ENCODE measurements around the gene SLAMF7.
"Not testable (repeated sequence)": the region's sequence is repeated elsewhere in the genome, so short reads cannot be mapped to it uniquely, and the experiment has no call there.

SLAMF7 gene

DNA sequence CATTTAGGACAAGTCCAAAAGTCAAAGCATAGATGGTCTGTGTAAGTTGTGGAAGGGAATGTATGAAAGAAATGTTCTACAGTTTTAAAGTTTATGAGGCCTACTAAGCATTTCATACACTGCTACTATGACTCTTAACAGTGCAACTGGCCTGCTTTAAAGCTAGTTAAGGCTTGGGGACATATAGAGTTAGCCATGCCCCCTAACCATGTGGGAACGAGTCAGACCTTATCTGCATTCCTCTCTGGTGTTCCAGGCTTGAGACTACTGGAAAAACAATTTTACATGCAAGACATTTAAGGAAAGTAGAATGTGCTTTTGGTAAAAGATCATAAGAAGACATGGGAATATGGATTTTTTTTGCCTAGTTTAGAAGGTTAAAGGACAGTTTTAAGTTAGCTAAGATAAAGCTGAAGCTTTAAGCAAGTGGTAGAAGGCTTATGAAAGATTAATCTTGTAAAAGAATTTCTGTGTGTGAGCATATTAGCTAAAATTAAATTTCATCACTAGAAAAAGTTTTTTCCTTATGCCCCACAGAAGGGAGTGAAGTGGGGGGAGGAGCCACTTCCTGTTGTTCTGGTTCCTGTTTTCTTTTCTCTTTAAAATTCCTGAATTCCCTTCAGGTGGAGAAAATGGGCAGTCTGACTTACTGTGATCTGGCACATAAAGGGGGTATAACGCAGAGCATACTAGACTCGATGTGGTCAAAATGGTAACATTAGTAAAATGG is 18.5 kb upstream of the SLAMF7 start:
- DNase-seq = no peak

GRCh38 chr1:160721473-160721872 is 17.6 kb upstream of the SLAMF7 start:
- no peak for DNase-seq

DNA sequence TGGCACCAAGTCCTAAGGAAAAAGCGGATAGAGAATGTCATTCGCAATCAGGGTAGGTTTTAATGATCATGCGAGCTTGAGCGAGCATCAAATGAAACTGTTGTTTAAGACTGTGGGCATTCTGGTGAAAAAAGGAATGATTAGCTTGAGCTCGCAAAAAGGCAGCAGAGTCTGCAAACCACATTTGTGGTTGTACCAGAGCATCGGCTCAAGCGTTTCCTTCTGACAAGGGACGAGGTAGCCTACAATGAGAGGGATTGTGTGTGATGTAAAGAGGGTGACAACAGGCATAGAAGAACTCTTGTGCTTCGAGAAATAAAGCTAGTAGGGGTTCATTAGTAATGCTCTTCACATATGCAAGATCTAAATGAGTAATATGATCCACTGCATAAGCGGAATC is 16.3 kb upstream of the SLAMF7 start:
- DNase-seq = no peak

DNA sequence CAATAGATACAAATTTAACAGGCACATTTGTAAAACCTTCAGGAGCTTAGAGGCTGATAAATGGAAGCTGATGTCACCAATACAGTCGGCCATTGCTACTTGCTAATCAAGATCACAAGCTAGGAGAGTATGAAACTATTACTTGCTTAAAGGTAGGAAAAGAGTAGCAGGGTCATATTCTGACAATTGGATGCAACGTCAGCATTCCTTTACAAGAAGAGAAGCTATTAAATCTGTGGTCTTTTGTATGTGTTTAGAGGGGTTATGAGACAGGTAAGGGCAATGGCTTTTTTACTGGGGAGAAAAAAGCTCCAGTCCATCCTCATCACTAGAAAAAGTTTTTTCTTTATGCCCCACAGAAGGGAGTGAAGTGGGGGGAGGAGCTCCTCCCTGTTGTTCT is 15.7 kb upstream of the SLAMF7 start:
- DNase-seq = no peak

DNA sequence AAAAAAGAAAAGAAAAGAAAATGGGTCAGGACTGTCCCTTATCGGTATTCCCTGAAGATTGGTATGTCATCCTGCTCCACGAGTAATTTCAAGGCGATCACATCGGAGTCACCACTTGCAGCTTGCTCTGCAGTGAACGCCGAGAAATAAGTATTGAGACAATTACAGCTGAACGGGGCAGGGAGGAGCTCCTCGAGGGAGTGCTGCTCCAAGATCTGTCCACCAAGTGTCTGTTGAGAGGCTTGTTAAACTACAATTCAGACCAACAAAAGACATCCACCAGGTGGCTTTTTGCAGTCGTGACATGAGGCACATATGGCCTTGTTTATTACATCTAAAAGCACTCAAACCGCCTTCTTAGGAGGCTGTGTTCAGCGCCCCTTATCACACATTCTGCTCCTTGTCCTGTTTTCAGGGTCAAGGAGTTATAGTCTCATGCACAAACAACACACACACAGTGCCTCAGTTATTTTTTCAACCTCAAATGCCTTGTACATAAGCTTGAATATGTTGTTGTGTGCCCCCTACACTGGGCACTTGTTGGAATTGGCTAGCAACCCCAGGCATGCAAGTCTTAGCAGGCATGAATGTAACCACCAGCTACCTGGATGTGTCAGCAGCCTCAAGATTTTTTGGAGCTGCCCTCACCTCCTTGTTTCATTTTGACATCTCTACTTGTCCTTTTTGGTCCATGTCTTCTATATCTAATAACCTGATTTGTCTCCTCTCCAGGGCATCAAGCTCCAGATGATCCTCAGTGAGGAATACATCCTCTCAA is 14.4 kb upstream of the SLAMF7 start:
- DNase-seq = no peak

DNA sequence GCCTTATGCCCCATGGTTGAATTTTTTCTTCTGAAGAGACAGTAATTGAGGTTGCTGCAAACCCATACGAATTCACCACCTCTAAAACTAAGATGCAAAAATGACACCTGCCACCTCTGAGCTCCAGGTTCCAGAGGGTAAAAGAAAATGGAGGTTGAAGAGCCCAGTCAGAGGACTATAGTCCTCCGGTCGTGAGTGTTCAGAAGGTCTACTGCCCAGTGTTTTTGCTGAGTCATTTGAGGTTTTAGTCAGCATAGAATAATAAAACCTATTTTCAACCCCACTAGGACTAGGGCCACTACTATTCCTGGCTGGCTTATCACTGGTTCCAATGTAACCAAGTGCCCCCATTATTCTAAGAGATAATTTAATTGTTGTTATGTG is 12.9 kb upstream of the SLAMF7 start:
- peak; percentile 87 for DNase-seq

GRCh38 chr1:160726498-160727315 is 12.3 kb upstream of the SLAMF7 start:
- DNase-seq = peak; percentile 92

DNA sequence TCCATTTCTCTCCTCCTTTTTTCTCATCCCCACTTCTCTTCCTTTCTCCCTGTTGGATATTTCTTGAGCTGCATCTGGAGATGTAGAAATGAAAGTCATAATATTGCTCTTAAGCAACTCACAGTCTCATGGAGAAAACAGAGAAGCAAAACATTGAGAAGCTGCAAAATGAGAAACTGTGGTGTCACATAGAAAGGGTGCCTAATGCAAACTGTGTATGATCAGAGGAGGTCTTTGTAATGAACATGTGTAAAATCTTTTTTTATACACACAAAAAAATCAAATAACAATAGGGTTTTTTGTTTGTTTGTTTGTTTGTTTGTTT is 11.8 kb upstream of the SLAMF7 start:
- DNase-seq = no peak

- DNase-seq = not testable (repeated sequence)
Observed at GRCh38 chr1:160731564-160731963, 7.5 kb upstream of the SLAMF7 start.

DNA sequence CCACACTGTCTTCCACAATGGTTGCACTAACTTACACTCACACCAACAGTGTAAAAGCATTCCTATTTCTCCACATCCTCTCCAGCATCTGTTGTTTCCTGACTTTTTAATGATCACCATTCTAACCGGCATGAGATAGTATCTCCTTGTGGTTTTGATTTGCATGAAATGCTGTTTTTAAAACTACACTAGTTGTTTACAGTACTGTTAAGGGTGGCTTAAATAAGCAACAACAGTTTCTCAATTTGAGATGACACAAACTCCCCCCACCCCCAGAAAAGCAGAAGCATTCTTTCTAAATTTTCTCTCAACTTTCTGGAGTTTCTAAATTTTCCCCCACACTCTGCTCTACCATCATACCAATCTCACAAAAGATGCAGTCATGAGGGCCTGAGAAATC is 7.1 kb upstream of the SLAMF7 start:
- DNase-seq = no peak

DNA sequence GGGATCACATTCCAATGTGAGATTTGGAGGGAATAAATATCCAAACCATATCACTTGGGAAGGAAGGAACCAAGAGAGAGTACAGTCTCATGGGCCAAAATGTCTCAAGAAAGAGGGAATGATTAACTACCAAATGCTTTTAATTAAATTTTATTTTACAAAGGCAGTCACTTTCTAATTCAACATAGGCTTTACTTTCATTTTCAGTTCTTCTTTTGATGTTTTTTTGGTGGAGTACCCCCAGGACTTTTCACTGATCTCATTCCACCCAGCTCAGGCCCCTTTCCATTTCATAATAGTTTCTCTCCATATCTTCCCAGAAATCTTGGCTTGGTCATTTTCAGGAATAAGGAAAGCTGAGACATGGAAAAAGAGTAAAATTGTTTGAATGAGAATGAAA is 5.1 kb upstream of the SLAMF7 start:
- no peak for DNase-seq

DNA sequence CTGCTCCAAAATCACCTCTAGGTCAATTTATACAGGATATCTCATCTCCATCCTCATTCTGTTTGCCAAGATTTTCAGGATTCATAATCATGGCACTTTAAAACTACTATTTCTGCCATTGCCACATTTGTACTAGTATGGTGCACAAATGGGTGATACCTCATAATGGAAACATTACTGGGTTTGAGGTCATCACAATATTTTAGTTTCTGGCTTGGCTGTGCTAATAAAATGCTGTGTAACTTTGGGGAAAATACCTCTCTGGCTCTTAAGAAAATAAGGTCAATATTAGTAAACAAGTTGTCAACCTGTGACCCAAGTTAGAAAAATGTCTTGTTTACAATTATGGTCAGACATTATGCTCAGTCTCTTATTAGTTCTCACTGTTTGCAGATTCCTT is 4.7 kb upstream of the SLAMF7 start:
- DNase-seq = no peak

- no peak for DNase-seq
Observed at GRCh38 chr1:160738271-160738670, 776 bp upstream of the SLAMF7 start.

DNA sequence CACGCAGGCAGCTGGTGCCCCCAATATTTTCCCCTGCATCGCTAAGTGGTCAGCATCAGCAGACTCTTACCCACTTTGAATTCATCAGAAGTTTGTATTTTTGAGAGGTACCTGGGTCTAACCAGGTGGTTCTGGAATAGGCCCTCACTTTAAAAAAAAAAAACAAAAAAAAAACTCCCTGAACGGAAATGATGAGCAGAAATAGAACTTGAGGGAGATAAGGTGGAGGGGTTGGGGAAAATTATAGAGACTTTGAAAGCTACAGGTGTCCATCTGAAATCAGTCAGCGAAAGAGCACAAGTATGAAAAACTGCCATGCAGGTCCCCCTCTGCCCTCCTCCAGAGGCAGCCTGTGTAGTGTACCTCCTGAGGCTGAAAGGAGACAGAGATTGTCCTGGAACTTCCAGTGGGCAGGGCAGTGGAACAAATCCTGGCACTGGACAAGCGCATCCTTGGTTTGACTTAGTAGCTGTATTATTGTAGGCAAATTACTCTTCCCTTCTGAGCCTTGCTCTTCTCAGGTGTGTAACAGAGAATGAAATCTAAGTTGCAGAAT is 1.2 kb downstream of the SLAMF7 start:
- no peak for DNase-seq

DNA sequence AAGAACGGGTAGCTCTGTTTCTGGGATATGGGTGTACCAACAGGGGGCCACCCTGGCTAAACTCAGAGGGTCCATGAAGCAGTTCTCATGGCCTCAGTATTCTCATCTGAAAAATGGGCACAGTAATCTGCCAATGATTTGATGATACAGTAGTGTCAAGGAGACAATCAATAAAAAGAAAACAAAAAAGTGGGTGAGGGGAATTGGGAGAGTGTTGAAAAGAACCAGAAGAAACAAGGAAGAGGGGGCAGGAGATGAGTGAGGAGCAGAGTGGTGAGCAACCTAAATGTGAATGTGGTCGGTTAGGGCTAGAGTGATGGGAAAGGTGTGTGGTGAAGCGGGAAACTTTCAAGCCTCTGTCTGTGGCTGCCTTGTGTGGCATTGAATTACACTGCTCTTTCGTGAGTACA is 2.0 kb downstream of the SLAMF7 start:
- DNase-seq = no peak

- no peak for DNase-seq
Observed at GRCh38 chr1:160741612-160742348, 2.7 kb downstream of the SLAMF7 start.

DNA sequence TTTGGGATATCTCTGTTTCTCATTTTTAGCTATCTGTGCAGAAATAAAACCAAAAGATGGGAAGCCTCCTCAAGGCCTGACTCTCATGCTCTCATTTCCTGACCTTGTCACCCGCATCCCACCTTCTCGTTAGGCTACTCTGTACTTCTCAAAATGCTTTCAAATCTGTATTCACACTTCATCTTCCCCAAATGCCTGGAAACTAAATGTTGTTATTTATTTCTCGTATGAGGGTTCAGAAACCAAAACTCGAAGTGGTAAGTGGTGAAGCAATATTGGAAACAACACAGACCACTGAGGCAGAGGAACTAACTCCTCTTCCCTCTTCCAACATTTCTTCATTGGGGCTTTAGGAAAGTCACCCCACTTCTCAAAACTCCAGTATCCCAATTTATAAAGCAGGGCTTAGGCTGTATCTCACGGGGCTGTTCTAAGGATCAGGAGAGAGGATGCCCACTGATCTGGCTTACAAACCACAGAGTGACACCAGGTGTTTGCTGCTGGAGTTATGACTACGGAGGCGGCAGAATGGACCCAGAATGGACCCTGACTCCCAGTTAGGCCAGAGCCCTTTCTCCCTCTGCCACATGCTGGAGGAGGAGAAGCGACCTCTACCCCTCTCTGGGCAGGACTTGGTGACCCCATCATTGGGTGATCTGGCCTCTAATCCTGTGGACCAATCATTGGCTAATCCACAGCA is 3.5 kb downstream of the SLAMF7 start:
- no peak for DNase-seq

GRCh38 chr1:160743266-160743665 is 4.2 kb downstream of the SLAMF7 start:
- no peak for DNase-seq

DNA sequence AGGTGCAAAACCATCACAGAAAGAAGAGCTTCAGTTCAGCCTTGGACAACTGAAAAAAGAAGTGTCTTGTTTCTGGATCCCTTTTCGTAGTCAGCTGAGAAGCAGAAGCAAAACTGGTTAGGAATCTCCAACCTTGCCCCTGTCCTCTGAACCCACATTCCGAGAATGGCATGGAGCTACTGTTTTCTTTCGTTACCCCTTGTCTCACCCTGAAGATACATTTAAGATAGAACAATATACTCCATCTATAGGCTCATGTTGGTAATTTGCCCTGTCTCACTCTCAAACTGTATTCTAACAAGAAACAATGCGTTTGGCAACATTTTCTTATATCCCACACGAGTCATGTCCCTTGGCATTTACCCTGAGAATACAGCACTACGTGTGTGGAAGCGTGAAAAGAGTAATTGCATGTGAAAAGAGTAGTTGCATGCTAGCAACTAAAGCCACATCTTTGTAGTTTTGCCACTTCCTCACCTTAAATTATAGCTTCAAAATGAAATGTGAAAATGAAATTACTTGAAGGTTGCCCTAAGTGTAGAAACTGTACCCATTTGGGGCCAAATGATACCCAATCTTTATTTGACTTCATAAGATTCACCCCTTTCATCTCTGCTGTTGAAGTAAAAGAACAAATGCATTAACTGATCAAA is 5.3 kb downstream of the SLAMF7 start:
- DNase-seq = no peak

GRCh38 chr1:160744852-160745520 is 5.9 kb downstream of the SLAMF7 start:
- no peak for DNase-seq

DNA sequence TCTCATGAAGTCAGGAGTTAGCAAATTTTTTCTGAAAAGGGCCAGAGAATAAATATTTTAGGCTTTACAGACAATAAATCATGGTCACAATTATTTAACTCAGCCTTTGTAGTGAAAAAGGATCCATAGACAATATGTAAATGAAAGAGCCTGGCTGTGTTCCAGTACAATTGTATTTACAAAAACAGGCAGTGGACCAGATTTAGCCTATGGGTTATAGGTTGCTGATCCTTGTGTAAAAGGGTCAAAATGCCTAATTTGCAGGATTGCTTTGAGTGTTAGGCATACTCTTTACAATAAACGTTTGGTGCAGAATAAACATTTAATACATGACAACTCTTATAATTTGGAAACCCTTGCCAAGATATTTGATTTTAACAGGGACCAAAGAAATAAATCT is 6.5 kb downstream of the SLAMF7 start:
- no peak for DNase-seq

All from OCI-M1 (cell line).